H1 (cell line): ENCODE results near the gene ITPK1. TPM values are rescaled to one million over a fixed set of nuclear protein-coding genes. Genes with fewer than 3 reads are reported as not detected.

ENCODE experiments used
- CTCF ChIA-PET: fragments of 300-600 bp; sonication (Branson Sonifier 250); formaldehyde crosslinking; loops from one replicate; lab custom pipeline; 2021; ENCODE audit not compliant: partially characterized antibody; lab: Charles Lee
- POLR2A ChIA-PET: fragments of 300-600 bp; sonication (Branson Sonifier 250); formaldehyde crosslinking; loops from one replicate; lab custom pipeline; 2021; ENCODE audit warnings: inconsistent platforms; ENCODE audit not compliant: partially characterized antibody; lab: Charles Lee
- DNase-seq, 2 experiments: peaks; one replicate each; pipeline versions ENCODE4 v3.0.0 to v3.0.0-alpha.2; 2010 to 2022; ENCODE audit warnings: low spot score in 2 of 2, low read depth in 1 of 2, mixed read lengths in 1 of 2
- FAIRE-seq: peaks from 2 replicates; lab custom pipeline; 2011; peaks lifted over from hg19 to GRCh38; lab: Jason Lieb, UNC
- H2AFZ ChIP-seq: 2 replicates; pipeline ENCODE4 v1.8.1; 2012; ENCODE audit warnings: low read length, inconsistent platforms
- H2AK5ac ChIP-seq: 2 replicates; pipeline ENCODE4 v1.6.1; 2013; ENCODE audit warnings: low read depth, low read length
- H2BK120ac ChIP-seq: replicated peaks from 2 replicates; pipeline ENCODE3; 2013; ENCODE audit warnings: low read depth, low read length, inconsistent platforms
- H2BK12ac ChIP-seq: 2 replicates; pipeline ENCODE4 v1.6.1; 2013; ENCODE audit warnings: low read depth, low read length
- H2BK15ac ChIP-seq: 2 replicates; pipeline ENCODE4 v1.6.1; 2013; ENCODE audit warnings: low read length
- H2BK20ac ChIP-seq: 2 replicates; pipeline ENCODE4 v1.6.1; 2013; ENCODE audit warnings: low read length
- H2BK5ac ChIP-seq: 2 replicates; pipeline ENCODE4 v1.6.1; 2013; ENCODE audit warnings: low read depth, low read length
- H3K14ac ChIP-seq: 2 replicates; pipeline ENCODE4 v1.6.1; 2013; ENCODE audit warnings: inconsistent platforms; ENCODE audit not compliant: insufficient read length
- H3K18ac ChIP-seq: 2 replicates; pipeline ENCODE4 v1.6.1; 2013; ENCODE audit warnings: low read length; ENCODE audit errors: extremely low read depth
- H3K23ac ChIP-seq: 2 replicates; pipeline ENCODE4 v1.6.1; 2013; ENCODE audit warnings: inconsistent platforms; ENCODE audit not compliant: insufficient read length
- H3K23me2 ChIP-seq: 2 replicates; pipeline ENCODE4 v1.6.1; 2013; ENCODE audit warnings: low read depth, low read length
- H3K27ac ChIP-seq: 2 replicates; pipeline ENCODE4 v1.6.1; 2011; ENCODE audit warnings: low read depth, low read length, inconsistent platforms
- H3K27me3 ChIP-seq, 4 experiments: replicated peaks in 1 of 4; 1 replicate in 1 of 4; 2 replicates in 3 of 4; pipeline versions ENCODE4 v1.6.1 to v1.8.1; 2011 to 2013; ENCODE audit warnings: low read length in 3 of 4, mild to moderate bottlenecking in 3 of 4, inconsistent platforms in 2 of 4, mixed read lengths in 2 of 4, moderate library complexity in 1 of 4; ENCODE audit not compliant: control insufficient read depth in 3 of 4, insufficient read depth in 3 of 4; ENCODE audit errors: extremely low read depth in 1 of 4
- H3K36me3 ChIP-seq, 4 experiments: 2 replicates each; pipeline versions ENCODE4 v1.6.1 to v1.8.1; 2011 to 2013; ENCODE audit warnings: mild to moderate bottlenecking in 4 of 4, low read length in 3 of 4, moderate library complexity in 2 of 4, control low read depth in 1 of 4, inconsistent platforms in 1 of 4; ENCODE audit not compliant: insufficient read depth in 4 of 4, control insufficient read depth in 2 of 4
- H3K4ac ChIP-seq: replicated peaks from 2 replicates; pipeline ENCODE3; 2013; ENCODE audit warnings: low read length, low read depth, mixed read lengths, inconsistent platforms; ENCODE audit not compliant: insufficient read length
- H3K4me1 ChIP-seq, 4 experiments: replicated peaks in 1 of 4; 1 replicate in 1 of 4; 2 replicates in 3 of 4; pipeline versions ENCODE4 v1.6.1 to v1.8.1; 2011 to 2013; ENCODE audit warnings: low read length in 3 of 4, inconsistent platforms in 2 of 4, mixed read lengths in 1 of 4; ENCODE audit not compliant: insufficient read depth in 4 of 4, control insufficient read depth in 3 of 4
- H3K4me2 ChIP-seq, 2 experiments: 2 replicates each; pipeline versions ENCODE4 v1.6.1 to v1.8.1; 2011 to 2013; ENCODE audit warnings: low read depth in 2 of 2, low read length in 2 of 2, control low read depth in 1 of 2, inconsistent platforms in 1 of 2, mild to moderate bottlenecking in 1 of 2; ENCODE audit not compliant: insufficient read depth in 1 of 2
- H3K4me3 ChIP-seq, 4 experiments: fragments of 200-600, 300-600 bp in 1 of 4; sonication (generic), shearing (Covaris generic), sonication (Bioruptor Twin) in 1 of 4; 2 replicates each; pipeline versions ENCODE4 v1.5.1 to v1.8.1; 2011 to 2016; ENCODE audit warnings: low read length in 4 of 4, low read depth in 3 of 4, control low read depth in 2 of 4, inconsistent platforms in 2 of 4, mild to moderate bottlenecking in 2 of 4, mixed read lengths in 1 of 4, moderate library complexity in 1 of 4; ENCODE audit not compliant: insufficient read depth in 2 of 4; ENCODE audit errors: extremely low read depth in 1 of 4
- H3K56ac ChIP-seq: replicated peaks from 2 replicates; pipeline ENCODE3; 2013; ENCODE audit warnings: low read depth, mild to moderate bottlenecking, mixed read lengths, low read length, inconsistent platforms; ENCODE audit not compliant: insufficient read length
- H3K79me1 ChIP-seq: 2 replicates; pipeline ENCODE4 v1.6.1; 2013; ENCODE audit warnings: low read depth, low read length, control low read depth
- H3K79me2 ChIP-seq, 2 experiments: 2 replicates each; pipeline versions ENCODE4 v1.6.1 to v1.8.1; 2012 to 2013; ENCODE audit warnings: low read length in 2 of 2, mild to moderate bottlenecking in 2 of 2, inconsistent platforms in 1 of 2; ENCODE audit not compliant: insufficient read depth in 2 of 2, control insufficient read depth in 1 of 2
- H3K9ac ChIP-seq, 4 experiments: replicated peaks in 1 of 4; 1 replicate in 1 of 4; 2 replicates in 3 of 4; pipeline versions ENCODE4 v1.6.1 to v1.8.1; 2011 to 2013; ENCODE audit warnings: low read depth in 3 of 4, low read length in 3 of 4, control low read depth in 2 of 4, mild to moderate bottlenecking in 2 of 4, moderate library complexity in 2 of 4, inconsistent platforms in 1 of 4; ENCODE audit errors: extremely low read depth in 1 of 4
- H3K9me3 ChIP-seq, 2 experiments: 2 replicates each; pipeline versions ENCODE4 v1.6.1 to v1.8.1; 2012 to 2013; ENCODE audit warnings: mild to moderate bottlenecking in 2 of 2, moderate library complexity in 2 of 2, control low read depth in 1 of 2, inconsistent platforms in 1 of 2, low read depth in 1 of 2, low read length in 1 of 2, mixed read lengths in 1 of 2; ENCODE audit not compliant: insufficient read depth in 2 of 2
- H4K20me1 ChIP-seq, 2 experiments: replicated peaks in 1 of 2; 2 replicates each; pipeline versions ENCODE3 to v1.8.1; 2011 to 2013; ENCODE audit warnings: inconsistent platforms in 2 of 2, low read length in 2 of 2, mild to moderate bottlenecking in 1 of 2; ENCODE audit not compliant: insufficient read depth in 2 of 2, control insufficient read depth in 1 of 2
- H4K5ac ChIP-seq: 2 replicates; pipeline ENCODE4 v1.6.1; 2013; ENCODE audit warnings: low read length, low read depth, mixed read lengths, inconsistent platforms; ENCODE audit not compliant: insufficient read length
- H4K8ac ChIP-seq: 2 replicates; pipeline ENCODE4 v1.8.0; 2013; ENCODE audit warnings: mild to moderate bottlenecking, moderate library complexity, low read length, inconsistent platforms; ENCODE audit not compliant: insufficient read depth; ENCODE audit errors: extremely low read depth
- H4K91ac ChIP-seq: replicated peaks from 2 replicates; pipeline ENCODE3; 2013; ENCODE audit warnings: low read length, mixed read lengths, inconsistent platforms; ENCODE audit not compliant: insufficient read length
- ASH2L ChIP-seq: fragments of 200-600, 300-600 bp; sonication (generic); IDR thresholded peaks from one replicate; pipeline ENCODE4 v1.7.1; 2017; ENCODE audit warnings: low read length
- BRCA1 ChIP-seq: IDR thresholded peaks from 2 replicates; pipeline ENCODE4 v1.6.1; 2012; ENCODE audit warnings: low read depth, low read length, improper control_type of control experiment
- CHD2 ChIP-seq: IDR thresholded peaks from 2 replicates; pipeline ENCODE4 v1.6.1; 2012; ENCODE audit warnings: low read length, improper control_type of control experiment
- EZH2 ChIP-seq: fragments of 200-600 bp; sonication (generic); IDR thresholded peaks from 2 replicates; pipeline ENCODE4 v1.7.1; 2012; ENCODE audit warnings: low read depth, mild to moderate bottlenecking, moderate library complexity, low read length, inconsistent platforms; ENCODE audit not compliant: severe bottlenecking
- FOSL1 ChIP-seq: IDR thresholded peaks from 2 replicates; pipeline ENCODE4 v1.6.1; 2011; ENCODE audit warnings: mild to moderate bottlenecking, low read depth, low read length, moderate library complexity; ENCODE audit not compliant: insufficient read depth
- JUN ChIP-seq: IDR thresholded peaks from 2 replicates; pipeline ENCODE4 v1.6.1; 2011; ENCODE audit warnings: low read depth, mild to moderate bottlenecking, improper control_type of control experiment, low read length
- MAFK ChIP-seq: IDR thresholded peaks from 2 replicates; pipeline ENCODE4 v1.6.1; 2012; ENCODE audit warnings: low read depth, mild to moderate bottlenecking, improper control_type of control experiment, low read length
- RBBP5 ChIP-seq: IDR thresholded peaks from 2 replicates; pipeline ENCODE4 v1.7.1; 2012; ENCODE audit warnings: low read depth, mild to moderate bottlenecking, inconsistent platforms, low read length, moderate library complexity, borderline replicate concordance
- SP1 ChIP-seq: IDR thresholded peaks from 2 replicates; pipeline ENCODE4 v1.6.1; 2011; ENCODE audit warnings: low read depth, low read length
- SP2 ChIP-seq: IDR thresholded peaks from 2 replicates; pipeline ENCODE4 v1.6.1; 2012; ENCODE audit warnings: mild to moderate bottlenecking, low read length, inconsistent platforms
- SP4 ChIP-seq: IDR thresholded peaks from 2 replicates; pipeline ENCODE4 v1.6.1; 2012; ENCODE audit warnings: low read length, inconsistent platforms
- WGBS, 2 experiments: shearing (Covaris generic) in 1 of 2; methylation state at CpG; one replicate each; pipeline versions ENCODE4 v1.1.6 to v1.1.7; 2013 to 2015; ENCODE audit warnings: low lambda C conversion rate in 2 of 2, mixed read lengths in 2 of 2, inconsistent platforms in 1 of 2, low coverage in 1 of 2, missing lambda C conversion rate in 1 of 2; ENCODE audit not compliant: insufficient replicate concordance in 2 of 2, insufficient coverage in 1 of 2, insufficient read length in 1 of 2; ENCODE audit errors: extremely low coverage in 1 of 2, missing lambda C conversion rate in 1 of 2; 5-methylcytosine and 5-hydroxymethylcytosine counted together
- polyA plus RNA-seq, 7 experiments: library from polyadenylated mRNA; depleted of rRNA in 3 of 7; stranded (reverse) in 5 of 7; unstranded in 2 of 7; fragments of >200 nt in 5 of 7; fragments of 200-250 nt in 2 of 7; gene quantifications; 1 replicate in 5 of 7; 2 replicates in 1 of 7; 4 replicates in 1 of 7; pipeline versions ENCODE4 v1.2.1 to v1.2.3, GENCODE V29; 2011 to 2013; ENCODE audit warnings: missing spikeins in 2 of 7, mixed read lengths in 2 of 7
- total RNA-seq: library from RNA; stranded (reverse); fragmentation: NEBNext Ultra II Directional; extraction: Animal tissue kit (Norgen Biotek cat#: 25700); gene quantifications from 2 replicates; pipeline ENCODE4 v1.2.1, GENCODE V29; 2021
- TF ChIP-seq, protein P1 (sequence below): IDR thresholded peaks from 2 replicates; pipeline ENCODE4 v1.6.1; 2011; ENCODE audit warnings: low read length, improper control_type of control experiment

ITPK1 gene
- total and polyA plus RNA-seq, 2 of the 8 experiments (the other 6 are each of a cell fraction or from before 2014, with no cell fraction given) = 108 to 143 TPM

DNA sequence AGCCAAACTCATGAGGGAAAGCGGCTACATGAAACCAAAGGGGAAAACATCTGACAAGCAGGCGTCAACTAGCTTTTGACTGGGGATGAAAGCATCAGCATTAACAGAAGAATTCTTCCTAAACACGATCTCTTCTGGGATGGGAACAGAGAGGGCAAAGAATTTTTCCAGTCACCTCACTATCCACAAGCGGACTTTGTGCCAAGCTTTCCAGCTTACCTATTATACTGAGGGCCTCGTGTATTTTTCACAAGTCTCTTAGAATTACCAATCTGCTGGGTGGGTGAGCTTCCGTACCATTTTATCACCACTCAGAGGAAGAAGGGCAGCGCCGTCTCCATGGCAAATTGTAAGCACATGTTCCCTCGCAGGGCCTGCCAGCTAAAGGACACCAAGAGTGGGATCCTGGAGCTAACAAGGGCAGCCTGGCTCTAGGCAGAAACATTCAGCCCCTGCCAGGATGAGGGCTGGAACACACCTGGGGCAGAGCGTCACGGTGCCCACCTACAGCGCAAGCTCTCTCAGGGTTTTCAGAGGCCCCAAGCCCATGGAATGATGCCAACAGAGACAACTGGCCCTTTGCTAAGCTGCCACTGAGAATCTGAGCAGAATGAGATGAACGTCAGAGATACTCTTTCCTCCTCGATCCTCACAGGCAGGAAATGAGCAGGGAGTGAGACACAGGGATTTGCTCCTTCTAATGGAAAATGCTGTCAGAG is 118.2 kb downstream of the ITPK1 start:
- no peak overlapping the region for H3K18ac ChIP-seq
- no peak overlapping the region for H2BK15ac ChIP-seq
- H3K27me3 ChIP-seq = no peaks in the 10 kb centered on the region
- H4K91ac ChIP-seq = no peak overlapping the region
- no peak overlapping the region for H4K5ac ChIP-seq
- no peak overlapping the region for H3K56ac ChIP-seq
- H3K9me3 ChIP-seq = no peaks in the 10 kb centered on the region
- H3K4me1 ChIP-seq = peaks cover 0 to 6% (median 0%) of the 10 kb centered on the region in 4 experiments; a peak in 2 of 7 replicates
- WGBS, 2 experiments = 90% methylated on average over 14 of the region's 14 CpGs; no CpG with 5 or more reads in 1 of the 2 experiments
- no peak overlapping the region for H2BK5ac ChIP-seq
- peaks cover 3 to 9% of the 10 kb centered on the region in 2 experiments for H4K20me1 ChIP-seq
- no peak overlapping the region for H2AK5ac ChIP-seq
- no peak overlapping the region for H3K9ac ChIP-seq
- H2BK12ac ChIP-seq = no peak overlapping the region
- FAIRE-seq = no peak
- no peak overlapping the region for H4K8ac ChIP-seq
- H3K4ac ChIP-seq = no peak overlapping the region
- H3K36me3 ChIP-seq = peaks cover 2 to 6% (median 6%) of the 10 kb centered on the region in 4 experiments; a peak in 4 of 8 replicates
- no peak overlapping the region for H3K4me2 ChIP-seq
- CTCF ChIA-PET = interaction anchor here (0.7 to 6.8 kb wide), 7 partner anchors 9 to 116 kb away, joined by 3 to 30 read pairs (median 3); no protein-coding TSS in a partner anchor
- H2BK20ac ChIP-seq = no peak overlapping the region
- H3K23me2 ChIP-seq = no peaks in the 10 kb centered on the region
- H3K79me2 ChIP-seq = peaks cover 0 to 15% of the 10 kb centered on the region in 2 experiments; a peak in 1 of 4 replicates
- H3K27ac ChIP-seq = no peak overlapping the region
- H2AFZ ChIP-seq = no peak overlapping the region
- POLR2A ChIA-PET = no interaction called here
- no peak overlapping the region for H3K14ac ChIP-seq
- DNase-seq = no peak
- no peak overlapping the region for H2BK120ac ChIP-seq
- no peak overlapping the region for H3K4me3 ChIP-seq
- H3K79me1 ChIP-seq = peaks cover 4% of the 10 kb centered on the region; the same call in 1 of the 2 replicates
- no peak overlapping the region for H3K23ac ChIP-seq
- no peak for TF ChIP-seq ASH2L
- no peak for TF ChIP-seq CHD2
- TF ChIP-seq SP4 = no peak
- TF ChIP-seq SP2 = no peak
- no peak for TF ChIP-seq EZH2
- TF ChIP-seq, protein P1, sequence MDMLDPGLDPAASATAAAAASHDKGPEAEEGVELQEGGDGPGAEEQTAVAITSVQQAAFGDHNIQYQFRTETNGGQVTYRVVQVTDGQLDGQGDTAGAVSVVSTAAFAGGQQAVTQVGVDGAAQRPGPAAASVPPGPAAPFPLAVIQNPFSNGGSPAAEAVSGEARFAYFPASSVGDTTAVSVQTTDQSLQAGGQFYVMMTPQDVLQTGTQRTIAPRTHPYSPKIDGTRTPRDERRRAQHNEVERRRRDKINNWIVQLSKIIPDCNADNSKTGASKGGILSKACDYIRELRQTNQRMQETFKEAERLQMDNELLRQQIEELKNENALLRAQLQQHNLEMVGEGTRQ = no peak
- TF ChIP-seq RBBP5 = no peak
- no peak for TF ChIP-seq BRCA1
- no peak for TF ChIP-seq JUN
- TF ChIP-seq FOSL1 = no peak
- TF ChIP-seq SP1 = no peak
- no peak for TF ChIP-seq MAFK
